Measurements from ENCODE around the gene PI4KA.

Gene PI4KA

GRCh38 chr22:20792221-20792965, 66.2 kb downstream of the PI4KA start:
- no peak for DNase-seq

- no peak for DNase-seq
Observed at GRCh38 chr22:20788627-20789344, 69.8 kb downstream of the PI4KA start.

- DNase-seq, result no peak
Observed at GRCh38 chr22:20787746-20788626, 70.6 kb downstream of the PI4KA start.

- DNase-seq, result no peak
Observed at GRCh38 chr22:20787223-20787622, 71.4 kb downstream of the PI4KA start.

- DNase-seq, result no peak
Observed at GRCh38 chr22:20786536-20786979, 72.1 kb downstream of the PI4KA start.

- no peak for DNase-seq
Observed at GRCh38 chr22:20786048-20786447, 72.6 kb downstream of the PI4KA start.

GRCh38 chr22:20785415-20785814, 73.2 kb downstream of the PI4KA start:
- no peak for DNase-seq

- no peak for DNase-seq
Observed at GRCh38 chr22:20783844-20784723, 74.5 kb downstream of the PI4KA start.

GRCh38 chr22:20783300-20783673, 75.3 kb downstream of the PI4KA start:
- DNase-seq, result no peak

- DNase-seq, result no peak
Observed at GRCh38 chr22:20782596-20783299, 75.9 kb downstream of the PI4KA start.

- DNase-seq, result no peak
Observed at GRCh38 chr22:20782083-20782482, 76.5 kb downstream of the PI4KA start.

GRCh38 chr22:20781272-20781990, 77.2 kb downstream of the PI4KA start:
- DNase-seq, result no peak

GRCh38 chr22:20779818-20780158, 78.8 kb downstream of the PI4KA start:
- no peak for DNase-seq

GRCh38 chr22:20779014-20779817, 79.4 kb downstream of the PI4KA start:
- DNase-seq, result no peak

GRCh38 chr22:20777420-20778177, 81.0 kb downstream of the PI4KA start:
- DNase-seq, result no peak

- DNase-seq, result no peak
Observed at GRCh38 chr22:20776624-20777405, 81.8 kb downstream of the PI4KA start.

GRCh38 chr22:20775342-20775895, 83.2 kb downstream of the PI4KA start:
- no peak for DNase-seq

GRCh38 chr22:20774882-20775281, 83.7 kb downstream of the PI4KA start:
- no peak for DNase-seq

Measured in NK-92 treated with Interleukin-12 subunit alpha and Interleukin-12 subunit beta, amount 100 ng/mL, for 24 hours (cell line).